Activated CD4-positive, alpha-beta memory T cell treated with anti-CD3 and anti-CD28 coated beads, Interleukin-2, amount 10 ng/mL, durations not matched to agents 7 days and 5 days (primary cell): Measurements from ENCODE around the gene PCYOX1L. TPM values are rescaled to one million over a fixed set of nuclear protein-coding genes. Genes with fewer than 3 reads are reported as not detected.

Experiments
- CTCF ChIA-PET: fragments of 350-600 bp; sonication (Branson Sonifier 250); formaldehyde crosslinking; loops from one replicate; lab custom pipeline; 2021; ENCODE audit warnings: antibody characterized with exemption, inconsistent platforms; lab: Charles Lee
- POLR2A ChIA-PET: fragments of 350-600 bp; sonication (Branson Sonifier 250); formaldehyde crosslinking; loops from one replicate; lab custom pipeline; 2021; ENCODE audit warnings: antibody characterized with exemption; lab: Charles Lee
- DNase-seq: peaks from one replicate; pipeline ENCODE4 v3.0.0-alpha.2; 2020
- H3K27ac Mint-ChIP-seq: one replicate; pipeline ENCODE4 v1.8.0; 2021; ENCODE audit warnings: mild to moderate bottlenecking, mixed read lengths
- H3K27me3 Mint-ChIP-seq: one replicate; pipeline ENCODE4 v1.8.0; 2021; ENCODE audit warnings: mixed read lengths
- H3K36me3 Mint-ChIP-seq: one replicate; pipeline ENCODE4 v1.8.0; 2021; ENCODE audit warnings: low read depth, mixed read lengths
- H3K4me1 Mint-ChIP-seq: one replicate; pipeline ENCODE4 v1.8.0; 2021; ENCODE audit warnings: mixed read lengths
- H3K4me3 Mint-ChIP-seq: one replicate; pipeline ENCODE4 v1.8.0; 2021; ENCODE audit warnings: mild to moderate bottlenecking, mixed read lengths
- H3K9me3 Mint-ChIP-seq: one replicate; pipeline ENCODE4 v1.8.0; 2021; ENCODE audit warnings: mixed read lengths
- total RNA-seq, 2 experiments: library from RNA; stranded (reverse); gene quantifications; one replicate each; pipeline ENCODE4 v1.2.3, GENCODE V29; 2021

The PCYOX1L gene
- total RNA-seq, 2 experiments from 2014 or later, result 41.2 to 42.1 TPM

DNA sequence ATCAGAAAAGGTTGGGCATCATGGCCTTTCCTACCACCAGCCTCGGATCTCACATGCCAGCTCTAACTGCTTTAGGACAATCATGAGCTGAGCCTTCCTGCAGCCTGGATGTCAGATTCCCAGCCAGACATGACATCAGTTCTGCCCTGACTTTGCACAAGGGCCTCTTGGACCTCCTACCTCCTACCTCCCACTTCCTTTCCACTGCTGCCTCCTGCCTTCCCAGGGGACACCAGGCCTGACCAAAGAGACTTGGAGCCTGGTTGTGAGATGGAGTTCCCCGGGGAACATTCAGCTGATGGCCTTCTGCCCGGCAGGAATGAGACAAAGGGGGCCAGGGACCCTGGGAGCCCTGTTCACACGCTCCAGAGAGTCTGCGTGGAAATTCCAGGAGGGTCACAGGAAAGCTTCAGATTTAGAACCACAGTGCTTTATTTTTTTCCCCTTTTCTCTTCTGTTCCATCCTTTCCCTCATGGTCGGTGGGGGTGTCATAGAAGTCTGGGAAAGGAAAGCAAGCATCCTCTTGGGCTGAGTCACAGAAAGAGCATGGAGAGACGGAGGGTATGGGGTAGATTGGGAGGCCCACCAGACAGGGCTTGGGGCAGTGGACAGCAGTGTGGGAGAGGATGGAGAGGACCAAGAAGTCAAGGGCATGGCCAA, 56.7 kb downstream of the PCYOX1L start:
- H3K27ac Mint-ChIP-seq, result no peak overlapping the region
- ChIA-PET POLR2A (no interaction called here), CTCF (interaction anchor here (1.4 to 2.3 kb wide), 2 partner anchors 18 to 20 kb away, joined by 4 to 10 read pairs; no protein-coding TSS in a partner anchor)
- H3K4me3 Mint-ChIP-seq, result no peak overlapping the region
- H3K27me3 Mint-ChIP-seq, result peaks cover 9% of the 10 kb centered on the region
- H3K36me3 Mint-ChIP-seq, result no peaks in the 10 kb centered on the region
- DNase-seq, result no peak
- no peaks in the 10 kb centered on the region for H3K4me1 Mint-ChIP-seq
- no peaks in the 10 kb centered on the region for H3K9me3 Mint-ChIP-seq

DNA sequence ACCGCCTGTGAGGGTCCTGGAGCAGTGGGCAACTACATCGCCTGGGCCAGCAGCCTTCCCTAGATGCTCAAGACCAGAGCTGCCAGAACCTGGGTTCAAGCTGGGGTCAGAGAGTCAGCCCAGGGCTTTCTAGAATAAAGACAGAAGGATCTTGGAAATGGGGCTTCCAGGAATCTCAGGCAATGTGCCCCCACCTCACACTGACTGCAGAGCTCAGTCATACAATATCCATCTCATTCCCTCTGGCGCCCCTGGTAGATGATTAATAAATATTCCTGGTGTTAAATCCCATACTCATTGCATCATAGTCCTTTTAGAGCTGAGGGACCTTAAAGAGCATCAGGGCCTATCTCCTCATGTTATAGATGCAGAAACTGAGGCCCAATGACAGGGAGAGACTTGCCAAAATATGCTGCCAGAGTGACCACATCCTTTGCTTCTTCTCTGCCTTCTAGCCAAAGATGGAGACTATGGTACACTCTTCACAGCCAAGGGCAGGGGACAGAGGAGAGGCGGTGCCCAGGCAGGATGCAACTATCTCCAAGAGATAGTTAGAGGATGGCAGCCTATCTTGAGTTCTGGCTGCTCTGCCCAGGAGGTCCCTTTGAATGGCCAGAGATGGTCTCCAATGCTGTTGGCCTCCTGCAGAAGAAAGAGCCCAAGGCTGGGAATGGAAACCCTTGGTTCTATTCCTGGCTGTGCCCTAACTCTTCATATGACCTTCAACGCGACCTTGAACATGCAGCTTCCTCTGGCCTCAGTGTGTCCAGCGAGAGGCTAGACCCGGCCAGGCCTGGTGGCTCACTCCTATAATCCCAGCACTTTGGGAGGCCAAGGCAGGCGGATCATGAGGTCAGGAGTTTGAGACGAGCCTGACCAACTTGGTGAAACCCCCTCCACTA, 57.5 kb downstream of the PCYOX1L start:
- CTCF ChIA-PET, result interaction anchor here (1.8 to 2.3 kb wide), 2 partner anchors 19 to 31 kb away, joined by 4 to 10 read pairs; no protein-coding TSS in a partner anchor

DNA sequence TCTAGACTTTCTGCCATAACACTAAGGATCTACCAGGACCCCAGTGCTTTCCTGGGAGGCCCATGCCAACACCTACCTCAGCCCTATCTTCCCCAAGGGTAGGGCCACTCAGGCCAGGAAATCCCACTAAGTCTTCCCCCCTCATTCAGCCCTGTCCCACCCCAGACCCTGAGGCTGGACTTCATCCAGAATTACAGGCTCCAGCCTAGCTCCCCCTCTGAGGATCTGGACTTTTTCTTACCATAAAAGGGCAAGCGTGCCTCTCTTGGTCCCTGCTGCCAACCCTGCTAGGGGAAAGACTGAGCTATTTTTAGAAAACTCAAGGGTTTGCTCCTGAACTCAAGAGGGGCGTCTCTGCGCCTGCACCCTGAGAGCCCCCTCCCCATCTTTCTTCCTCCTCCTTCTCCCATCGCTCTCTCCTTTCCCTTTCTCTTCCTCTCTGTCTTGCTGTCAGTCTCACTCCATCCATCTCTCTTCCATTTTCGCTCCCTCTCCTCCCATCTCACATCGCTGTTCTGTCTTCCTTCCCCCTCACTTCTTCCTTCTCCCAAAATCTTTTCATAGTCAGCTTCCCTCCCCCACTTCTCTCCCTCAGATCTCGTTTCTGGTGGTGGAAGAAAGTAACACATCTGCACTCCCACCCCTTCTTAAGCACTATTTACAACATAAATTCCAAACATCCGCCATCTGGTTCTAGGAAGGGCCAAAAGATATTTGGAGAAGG, 59.3 kb downstream of the PCYOX1L start:
- H3K36me3 Mint-ChIP-seq, result no peaks in the 10 kb centered on the region
- no peak for DNase-seq

More for the DNA sequence above, 57.5 kb downstream of the PCYOX1L start:
- Mint-ChIP-seq H3K4me1 (no peaks in the 10 kb centered on the region), H3K27ac (no peak overlapping the region), H3K4me3 (no peak overlapping the region), H3K36me3 (no peaks in the 10 kb centered on the region), H3K27me3 (peaks cover 9% of the 10 kb centered on the region), H3K9me3 (no peaks in the 10 kb centered on the region)
- POLR2A ChIA-PET, result no interaction called here
- no peak for DNase-seq

DNA sequence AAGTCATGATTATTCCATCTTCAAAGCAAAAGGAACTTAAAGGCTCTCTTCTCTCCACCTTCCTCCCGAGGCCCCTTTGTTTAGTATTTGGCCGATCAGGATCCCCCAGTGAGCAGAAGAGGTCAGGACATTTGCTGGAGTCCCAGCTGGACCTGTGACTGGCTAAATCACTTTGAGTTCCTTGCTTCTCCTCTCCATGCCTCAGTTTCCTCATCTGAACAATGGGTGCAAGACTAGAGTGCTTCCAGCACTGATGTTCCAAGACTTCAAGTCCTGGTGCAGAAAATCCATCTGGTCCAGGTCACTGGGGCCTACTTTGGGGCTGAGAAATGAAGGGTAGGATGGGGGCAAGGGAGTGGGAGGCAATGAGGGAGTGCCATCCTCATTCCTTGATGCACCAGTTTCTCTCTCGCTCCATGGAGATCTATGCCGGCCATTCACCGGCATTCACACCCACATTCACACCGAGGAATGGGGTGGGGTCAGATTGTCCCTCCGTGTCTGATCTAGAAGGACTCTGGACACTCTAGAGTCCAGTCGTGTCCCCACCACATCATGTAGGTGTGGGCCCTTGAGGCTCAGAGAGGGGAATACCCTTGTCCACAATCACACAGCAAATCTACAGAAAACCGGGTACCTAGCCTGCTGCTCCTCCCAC, 60.0 kb downstream of the PCYOX1L start:
- no peak for DNase-seq
- peaks cover 4% of the 10 kb centered on the region for H3K4me1 Mint-ChIP-seq
- H3K36me3 Mint-ChIP-seq, result no peaks in the 10 kb centered on the region
- ChIA-PET CTCF (no interaction called here), POLR2A (no interaction called here)
- H3K4me3 Mint-ChIP-seq, result no peak overlapping the region
- H3K27me3 Mint-ChIP-seq, result peaks cover 11% of the 10 kb centered on the region
- H3K27ac Mint-ChIP-seq, result no peak overlapping the region
- no peaks in the 10 kb centered on the region for H3K9me3 Mint-ChIP-seq

More for the DNA sequence above, 59.3 kb downstream of the PCYOX1L start:
- H3K4me3 Mint-ChIP-seq, result no peak overlapping the region
- H3K9me3 Mint-ChIP-seq, result no peaks in the 10 kb centered on the region
- H3K27ac Mint-ChIP-seq, result no peak overlapping the region
- ChIA-PET CTCF (interaction anchor here (1.8 kb wide), 1 partner anchor 29 kb away, joined by 4 read pairs; no protein-coding TSS in a partner anchor), POLR2A (no interaction called here)
- H3K27me3 Mint-ChIP-seq, result peaks cover 11% of the 10 kb centered on the region
- peaks cover 3% of the 10 kb centered on the region for H3K4me1 Mint-ChIP-seq

DNA sequence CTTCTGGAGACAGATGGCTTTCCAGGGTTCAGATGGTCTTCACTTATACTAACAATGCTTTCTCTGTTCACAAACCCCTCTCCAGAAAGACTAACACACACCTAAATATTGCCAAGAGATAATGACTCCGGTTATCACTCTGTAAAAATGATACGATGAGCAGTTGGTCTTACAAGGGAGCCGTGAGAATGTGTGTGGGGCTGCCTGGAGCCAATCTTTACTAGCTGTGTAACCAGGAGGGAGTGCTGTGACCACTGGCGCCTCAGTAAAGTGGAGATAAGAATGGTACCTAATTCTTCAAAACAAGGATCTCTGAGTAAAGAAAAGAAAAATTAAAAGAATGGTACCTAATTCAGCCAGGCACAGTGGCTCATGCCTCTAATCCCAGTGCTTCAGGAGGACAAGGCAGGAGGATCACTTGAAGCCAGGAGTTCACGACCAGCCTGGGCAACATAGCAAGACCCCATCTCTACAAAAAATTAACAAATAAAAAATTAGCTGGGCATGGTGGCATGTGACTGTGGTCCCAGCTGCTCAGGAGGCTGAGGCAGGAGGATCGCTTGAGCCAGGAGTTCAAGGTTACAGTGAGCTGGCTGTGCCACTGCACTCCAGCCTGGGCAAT, 61.2 kb downstream of the PCYOX1L start:
- peaks cover 11% of the 10 kb centered on the region for H3K27me3 Mint-ChIP-seq
- H3K36me3 Mint-ChIP-seq, result no peaks in the 10 kb centered on the region
- no peak for DNase-seq
- H3K4me3 Mint-ChIP-seq, result no peak overlapping the region
- ChIA-PET POLR2A (no interaction called here), CTCF (interaction anchor here (0.6 to 1.6 kb wide), 6 partner anchors 16 to 436 kb away, joined by 3 to 4 read pairs (median 3); no protein-coding TSS in a partner anchor)
- no peak overlapping the region for H3K27ac Mint-ChIP-seq
- H3K9me3 Mint-ChIP-seq, result no peaks in the 10 kb centered on the region
- peaks cover 4% of the 10 kb centered on the region for H3K4me1 Mint-ChIP-seq

Other genes starting within 250 kb of the PCYOX1L start
- under 1 TPM; 0.08 to 0.38 TPM for gene ABLIM3, start 216.6 kb upstream of the PCYOX1L start, total RNA-seq
- gene AFAP1L1, start 86.2 kb upstream of the PCYOX1L start, total RNA-seq, result not detected
- gene GRPEL2, start 12.5 kb upstream of the PCYOX1L start, total RNA-seq, result 10 to 100 TPM; 43.8 to 49.4 TPM
- gene IL17B, start 21.2 kb downstream of the PCYOX1L start, total RNA-seq, result not detected
- 100 to 1,000 TPM; 194 to 203 TPM for gene CSNK1A1, start 193.4 kb downstream of the PCYOX1L start, total RNA-seq
- 1 to 10 TPM in 1 of 2 experiments, under 1 TPM in 1; 0.88 to 1.1 TPM for gene ARHGEF37, start 223.5 kb downstream of the PCYOX1L start, total RNA-seq